Epithelial cell of esophagus (primary cell): ENCODE results near the gene ANK3.

Experiments
- DNase-seq: peaks from one replicate; pipeline ENCODE4 v3.0.0; 2010; ENCODE audit warnings: low read depth
- H3K4me3 ChIP-seq: 2 replicates; pipeline ENCODE4 v1.5.1; 2011; ENCODE audit warnings: mild to moderate bottlenecking, low read length, control low read depth
- TF ChIP-seq, protein P1 (sequence below): IDR thresholded peaks from 2 replicates; pipeline ENCODE4 v1.5.1; 2011; ENCODE audit warnings: low read depth, mild to moderate bottlenecking, low read length, control low read depth, inconsistent platforms; ENCODE audit not compliant: insufficient read depth; ENCODE audit errors: missing control alignments

ANK3 gene

DNA sequence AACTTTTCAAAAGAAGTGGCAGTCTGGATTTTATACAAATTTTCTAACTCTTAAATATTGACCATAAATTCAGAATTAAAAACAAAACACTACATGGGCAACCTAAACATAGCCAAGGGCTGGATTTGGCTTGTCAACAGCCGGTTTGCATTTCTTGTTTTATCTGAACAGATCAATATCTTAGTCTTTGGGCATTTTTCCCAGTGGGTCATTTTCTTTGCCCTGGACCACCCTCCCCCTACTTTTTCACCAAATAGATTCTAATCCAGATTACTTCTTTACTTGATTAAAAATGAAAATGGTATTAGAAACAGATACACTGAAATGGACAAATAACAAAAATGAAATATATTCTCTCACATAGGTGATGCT, 189.0 kb downstream of the ANK3 start:
- H3K4me3 ChIP-seq, result no peak overlapping the region
- no peak for DNase-seq
- TF ChIP-seq, protein P1, sequence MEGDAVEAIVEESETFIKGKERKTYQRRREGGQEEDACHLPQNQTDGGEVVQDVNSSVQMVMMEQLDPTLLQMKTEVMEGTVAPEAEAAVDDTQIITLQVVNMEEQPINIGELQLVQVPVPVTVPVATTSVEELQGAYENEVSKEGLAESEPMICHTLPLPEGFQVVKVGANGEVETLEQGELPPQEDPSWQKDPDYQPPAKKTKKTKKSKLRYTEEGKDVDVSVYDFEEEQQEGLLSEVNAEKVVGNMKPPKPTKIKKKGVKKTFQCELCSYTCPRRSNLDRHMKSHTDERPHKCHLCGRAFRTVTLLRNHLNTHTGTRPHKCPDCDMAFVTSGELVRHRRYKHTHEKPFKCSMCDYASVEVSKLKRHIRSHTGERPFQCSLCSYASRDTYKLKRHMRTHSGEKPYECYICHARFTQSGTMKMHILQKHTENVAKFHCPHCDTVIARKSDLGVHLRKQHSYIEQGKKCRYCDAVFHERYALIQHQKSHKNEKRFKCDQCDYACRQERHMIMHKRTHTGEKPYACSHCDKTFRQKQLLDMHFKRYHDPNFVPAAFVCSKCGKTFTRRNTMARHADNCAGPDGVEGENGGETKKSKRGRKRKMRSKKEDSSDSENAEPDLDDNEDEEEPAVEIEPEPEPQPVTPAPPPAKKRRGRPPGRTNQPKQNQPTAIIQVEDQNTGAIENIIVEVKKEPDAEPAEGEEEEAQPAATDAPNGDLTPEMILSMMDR, result no peak

DNA sequence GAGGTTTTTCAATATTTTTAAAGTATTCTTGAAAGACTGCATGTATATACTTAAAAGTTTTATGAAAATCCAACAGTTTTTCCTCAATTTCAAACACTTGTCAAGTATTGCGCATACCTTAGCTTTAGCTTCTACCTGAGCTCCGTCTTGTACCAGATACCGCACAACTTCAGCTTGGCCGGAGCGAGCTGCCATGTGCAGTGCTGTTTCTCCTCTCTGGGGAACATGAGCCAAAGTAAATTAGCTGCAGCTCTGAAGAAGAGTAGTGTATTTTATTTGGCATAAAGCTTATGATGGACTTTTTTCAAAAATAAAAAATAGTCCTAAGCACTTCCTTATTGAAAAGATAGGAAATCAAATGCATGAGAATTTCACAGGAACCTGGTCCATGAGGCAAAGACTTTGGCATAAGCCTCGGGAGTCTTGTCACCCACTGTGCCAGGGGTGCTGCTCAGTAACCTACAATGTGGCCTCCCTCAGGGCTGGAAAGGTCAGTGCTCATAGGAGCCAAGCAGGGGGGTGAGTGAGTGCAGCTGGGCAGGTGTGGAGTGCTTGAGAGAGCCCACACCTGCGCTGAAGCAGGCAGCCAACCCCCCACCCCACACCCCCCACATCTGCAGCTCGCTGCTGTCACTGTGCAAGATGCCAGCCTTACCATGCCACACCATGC, 189.5 kb downstream of the ANK3 start:
- DNase-seq, result no peak
- H3K4me3 ChIP-seq, result no peak overlapping the region
- TF ChIP-seq, protein P1, result no peak

DNA sequence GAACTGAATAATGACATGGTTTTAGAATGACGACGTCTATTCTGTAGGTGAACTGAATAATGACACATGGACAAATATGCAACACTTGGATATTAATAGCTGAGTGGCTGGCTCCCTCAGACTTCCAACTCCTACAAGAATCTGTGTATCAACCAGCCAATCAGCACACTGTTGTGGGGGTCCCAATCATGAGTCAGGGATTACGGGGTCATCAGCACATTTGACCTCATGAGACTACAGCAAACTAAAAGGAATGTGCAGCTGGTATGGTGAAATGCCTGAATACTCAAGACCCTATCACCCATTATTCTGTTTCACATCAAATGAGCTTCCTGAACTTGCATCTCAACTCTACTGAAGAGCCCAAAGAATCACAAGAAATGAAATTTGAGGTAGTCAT, 192.5 kb downstream of the ANK3 start:
- no peak for DNase-seq
- H3K4me3 ChIP-seq, result no peak overlapping the region
- TF ChIP-seq, protein P1, result no peak

DNA sequence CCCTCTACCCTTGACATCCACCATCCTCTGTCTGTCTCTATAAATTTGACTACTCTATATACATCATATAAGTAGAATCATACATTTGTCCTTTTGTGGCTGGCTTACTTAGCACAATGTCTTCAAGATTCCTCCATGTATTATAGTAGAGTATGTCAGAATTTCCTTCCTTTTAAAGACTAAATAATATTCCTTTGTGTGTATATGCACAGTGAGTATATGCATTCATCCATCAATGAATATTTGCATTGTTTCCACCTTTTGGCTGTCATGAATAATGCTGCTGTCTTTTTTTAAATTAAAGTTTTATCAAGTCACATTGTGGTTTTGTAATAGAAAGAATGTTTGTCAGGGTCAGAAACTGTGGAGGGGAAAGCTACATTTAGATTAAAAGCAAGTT, 195.3 kb downstream of the ANK3 start:
- TF ChIP-seq, protein P1, result no peak

DNA sequence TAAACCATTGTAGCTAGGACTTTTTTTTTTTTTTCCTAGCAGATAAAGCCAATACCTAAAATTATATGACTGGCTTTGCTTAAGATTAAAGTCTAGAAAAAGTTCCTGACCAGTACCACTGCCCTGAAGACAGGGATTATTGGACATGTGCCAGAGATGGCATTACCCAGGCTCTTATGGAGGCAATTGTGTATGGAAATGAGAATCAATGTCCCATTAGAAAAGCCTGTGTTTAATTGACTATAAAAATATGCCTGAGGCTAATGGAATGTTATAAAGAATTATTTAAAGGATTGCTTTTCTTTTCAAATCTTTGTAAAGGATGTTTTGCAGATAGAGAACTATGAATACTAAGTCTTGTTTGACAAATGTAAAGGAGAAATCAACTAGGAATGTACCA, 196.7 kb downstream of the ANK3 start:
- TF ChIP-seq, protein P1, result no peak
- DNase-seq, result no peak
- no peak overlapping the region for H3K4me3 ChIP-seq

More for the DNA sequence above, 195.3 kb downstream of the ANK3 start:
- no peak for DNase-seq
- H3K4me3 ChIP-seq, result no peak overlapping the region

DNA sequence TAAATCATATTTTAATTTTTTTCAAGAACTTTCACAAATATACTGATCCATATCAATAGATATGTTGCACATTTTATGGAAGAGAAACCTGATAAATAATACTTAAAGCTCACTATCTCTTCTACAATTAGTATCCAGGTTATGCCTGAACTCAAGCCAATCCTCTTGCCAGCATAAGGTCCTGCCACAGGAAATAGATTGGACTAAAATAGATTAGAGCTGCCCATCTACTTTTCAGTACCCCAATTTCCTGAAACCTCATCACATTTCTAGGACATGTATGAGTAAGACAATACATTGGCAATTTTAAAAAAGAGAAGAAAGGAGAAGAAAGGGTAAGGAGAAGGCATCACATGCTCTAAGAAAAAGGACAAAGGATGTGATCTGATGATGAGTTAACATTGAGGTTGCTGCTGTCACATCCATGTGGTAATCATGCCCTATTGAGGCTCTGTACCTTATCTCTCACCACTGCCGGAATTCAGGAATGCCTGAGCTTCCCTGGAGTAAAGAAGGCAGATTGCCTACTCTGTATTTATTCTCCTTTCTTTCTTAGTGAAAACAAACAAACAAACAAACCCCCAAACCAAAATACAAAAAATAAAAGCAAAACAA, 199.7 kb downstream of the ANK3 start:
- no peak overlapping the region for H3K4me3 ChIP-seq
- TF ChIP-seq, protein P1, result no peak
- DNase-seq, result no peak

DNA sequence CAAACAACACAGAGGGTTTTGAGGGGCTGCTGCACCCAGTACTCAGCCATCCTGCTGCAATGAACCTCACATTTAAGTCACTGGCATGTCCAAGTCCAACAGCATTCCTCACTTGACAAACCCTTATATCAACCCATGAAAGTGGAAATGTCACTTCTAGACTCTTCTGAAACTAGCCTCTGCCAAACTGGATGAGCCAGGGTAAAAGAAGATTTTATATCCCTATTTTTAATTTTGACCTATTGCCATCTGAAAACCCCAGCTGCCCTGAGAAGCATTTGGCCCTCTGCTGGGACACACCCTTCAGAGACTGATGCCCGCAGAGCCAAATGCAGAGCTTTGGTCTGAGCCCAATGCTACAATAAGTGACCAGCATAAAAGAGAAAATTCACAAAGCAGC, 201.1 kb downstream of the ANK3 start:
- H3K4me3 ChIP-seq, result no peak overlapping the region
- TF ChIP-seq, protein P1, result no peak
- DNase-seq, result no peak
